Gastrocnemius medialis (tissue), 4 donors: ENCODE results near the gene ARHGEF4. TPM values are rescaled to one million over a fixed set of nuclear protein-coding genes. Genes with fewer than 3 reads are reported as not detected.

ENCODE experiments used
- ATAC-seq, 2 donors: fragments of 150-250 bp; one replicate each; pipeline ENCODE4 v1.9.1; 2016
- DNase-seq, 2 donors: peaks; one replicate each; pipeline ENCODE4 v3.0.0-alpha.2; 2019
- H3K27ac ChIP-seq, 4 donors: fragments of 200-600 bp; sonication (generic); 1 replicate in 1 of 4; 2 replicates in 3 of 4; pipeline ENCODE4 v1.5.1; 2016 to 2018; ENCODE audit warnings: mild to moderate bottlenecking in 2 of 4, moderate library complexity in 1 of 4
- H3K27me3 ChIP-seq, 3 donors: fragments of 200-600 bp; sonication (generic) in 2 of 3; 1 replicate in 1 of 3; 2 replicates in 2 of 3; pipeline versions ENCODE4 v1.5.1 to v1.6.0; 2016 to 2019; ENCODE audit warnings: mild to moderate bottlenecking in 1 of 3, moderate library complexity in 1 of 3
- H3K36me3 ChIP-seq, 2 donors: fragments of 200-600 bp; sonication (generic) in 1 of 2; one replicate each; pipeline ENCODE4 v1.5.1; 2017 to 2018
- H3K4me1 ChIP-seq, 2 donors: fragments of 200-600 bp; sonication (generic) in 1 of 2; one replicate each; pipeline ENCODE4 v1.5.1; 2016 to 2017; ENCODE audit warnings: mild to moderate bottlenecking in 2 of 2
- H3K4me3 ChIP-seq, 4 donors: fragments of 200-600 bp; sonication (generic) in 3 of 4; 1 replicate in 1 of 4; 2 replicates in 3 of 4; pipeline ENCODE4 v1.5.1; 2016 to 2019; ENCODE audit warnings: mild to moderate bottlenecking in 2 of 4
- H3K9me3 ChIP-seq, 3 donors: fragments of 200-600 bp; sonication (generic) in 2 of 3; 1 replicate in 1 of 3; 2 replicates in 2 of 3; pipeline ENCODE4 v1.5.1; 2016 to 2019
- CTCF ChIP-seq, 5 experiments: fragments of 450-650 bp in 3 of 5; fragments of 200-600 bp in 2 of 5; sonication (generic) in 2 of 5; IDR thresholded peaks in 4 of 5; conservative IDR thresholded peaks in 1 of 5; 1 replicate in 4 of 5; 2 replicates in 1 of 5; pipeline ENCODE4 v1.5.1; 2016 to 2019; ENCODE audit warnings: antibody characterized with exemption in 5 of 5, mild to moderate bottlenecking in 3 of 5, moderate library complexity in 3 of 5
- POLR2A ChIP-seq, 2 donors: fragments of 450-650 bp; IDR thresholded peaks; one replicate each; pipeline ENCODE4 v1.6.1; 2017; ENCODE audit warnings: antibody characterized with exemption in 2 of 2, mild to moderate bottlenecking in 2 of 2, moderate library complexity in 2 of 2
- in situ Hi-C, 4 donors: fragments of 200-750 bp; cut with MboI; loops; one replicate each; pipeline versions ENCODE4 v1.15.0 to v1.8.0; 2017; ENCODE audit warnings: low sequenced_read_pairs in 4 of 4
- intact Hi-C: fragments of 100-400 bp; cut with DNase I; formaldehyde crosslinking; loops from one replicate; pipeline ENCODE4 v1.15.1; 2023; ENCODE audit warnings: low total_unique reads
- total RNA-seq, 4 donors: library from RNA; depleted of rRNA; stranded (reverse); fragments of >200 nt; gene quantifications; one replicate each; pipeline versions ENCODE4 v1.1.0 to v1.2.3, GENCODE V29; 2016

Gene ARHGEF4
- total RNA-seq, 4 donors from 2014 or later = 1.0 to 14.8 (median 5.1) TPM

GRCh38 chr2:130875935-130876334, 39.2 kb downstream of the ARHGEF4 start:
- intact Hi-C loops = no loop called here

GRCh38 chr2:130877258-130877657, 40.5 kb downstream of the ARHGEF4 start:
- Histone ChIP-seq H3K27ac (no peak overlapping the region), H3K4me1 (no peaks in the 10 kb centered on the region), H3K27me3 (no peaks in the 10 kb centered on the region), H3K9me3 (no peaks in the 10 kb centered on the region), H3K4me3 (no peak overlapping the region), H3K36me3 (no peaks in the 10 kb centered on the region)
- ATAC-seq (no peak), DNase-seq (no peak)
- in situ Hi-C loops (no loop called here), intact Hi-C loops (no loop called here)
- TF ChIP-seq CTCF (IDR thresholded peaks at IDR 0.05 in 4 of 5, conservative IDR thresholded peaks at IDR 0.05 in 1 of 5) (no peak), POLR2A (IDR thresholded peaks at IDR 0.05) (no peak)

More at GRCh38 chr2:130875935-130876334, 39.2 kb downstream of the ARHGEF4 start:
- DNase-seq (no peak), ATAC-seq (no peak)
- Histone ChIP-seq H3K4me3 (no peak overlapping the region), H3K4me1 (no peaks in the 10 kb centered on the region), H3K36me3 (no peaks in the 10 kb centered on the region), H3K9me3 (no peaks in the 10 kb centered on the region), H3K27ac (no peak overlapping the region), H3K27me3 (no peaks in the 10 kb centered on the region)
- in situ Hi-C loops = no loop called here
- TF ChIP-seq CTCF (IDR thresholded peaks at IDR 0.05 in 4 of 5, conservative IDR thresholded peaks at IDR 0.05 in 1 of 5) (no peak), POLR2A (IDR thresholded peaks at IDR 0.05) (no peak)

GRCh38 chr2:130878316-130878715, 41.6 kb downstream of the ARHGEF4 start:
- in situ Hi-C loops = no loop called here

GRCh38 chr2:130878933-130879332, 42.2 kb downstream of the ARHGEF4 start:
- Histone ChIP-seq H3K27ac (no peak overlapping the region), H3K4me3 (no peak overlapping the region), H3K9me3 (no peaks in the 10 kb centered on the region), H3K4me1 (no peaks in the 10 kb centered on the region), H3K36me3 (no peaks in the 10 kb centered on the region), H3K27me3 (no peaks in the 10 kb centered on the region)
- intact Hi-C loops = no loop called here
- DNase-seq (no peak), ATAC-seq (no peak)
- TF ChIP-seq POLR2A (IDR thresholded peaks at IDR 0.05) (no peak), CTCF (IDR thresholded peaks at IDR 0.05 in 4 of 5, conservative IDR thresholded peaks at IDR 0.05 in 1 of 5) (no peak)
- in situ Hi-C loops = no loop called here

More at GRCh38 chr2:130878316-130878715, 41.6 kb downstream of the ARHGEF4 start:
- Histone ChIP-seq H3K27me3 (no peaks in the 10 kb centered on the region), H3K9me3 (no peaks in the 10 kb centered on the region), H3K4me3 (no peak overlapping the region), H3K4me1 (no peaks in the 10 kb centered on the region), H3K36me3 (no peaks in the 10 kb centered on the region), H3K27ac (no peak overlapping the region)
- intact Hi-C loops = no loop called here
- TF ChIP-seq CTCF (IDR thresholded peaks at IDR 0.05 in 4 of 5, conservative IDR thresholded peaks at IDR 0.05 in 1 of 5) (no peak), POLR2A (IDR thresholded peaks at IDR 0.05) (no peak)
- DNase-seq = no peak
- no peak for ATAC-seq

- no peak for DNase-seq
- ATAC-seq = no peak
- Histone ChIP-seq H3K27me3 (no peaks in the 10 kb centered on the region), H3K36me3 (no peaks in the 10 kb centered on the region), H3K4me1 (no peaks in the 10 kb centered on the region), H3K27ac (no peak overlapping the region), H3K9me3 (no peaks in the 10 kb centered on the region), H3K4me3 (no peak overlapping the region)
- TF ChIP-seq POLR2A (IDR thresholded peaks at IDR 0.05) = no peak
- TF ChIP-seq CTCF (IDR thresholded peaks at IDR 0.05 in 4 of 5, conservative IDR thresholded peaks at IDR 0.05 in 1 of 5) = no peak
- in situ Hi-C loops (no loop called here), intact Hi-C loops (no loop called here)
Measured at GRCh38 chr2:130882111-130882690, 45.5 kb downstream of the ARHGEF4 start.
